Body of pancreas (tissue), 4 donors: ENCODE data around the gene SLC48A1. TPM values are rescaled to one million over a fixed set of nuclear protein-coding genes. Genes with fewer than 3 reads are reported as not detected.

Experiments used
- ATAC-seq: fragments of 150-250 bp; one replicate; pipeline ENCODE4 v1.9.1; 2016
- DNase-seq, 4 donors: peaks; one replicate each; pipeline ENCODE4 v3.0.0-alpha.2; 2019
- H3K27ac ChIP-seq, 4 donors: fragments of 200-600 bp; sonication (generic); 1 replicate in 3 of 4; 2 replicates in 1 of 4; pipeline versions ENCODE4 v1.5.1 to v1.6.1; 2016 to 2019; ENCODE audit warnings: mild to moderate bottlenecking in 1 of 4, mixed read lengths in 1 of 4, moderate library complexity in 1 of 4
- H3K27me3 ChIP-seq, 2 donors: fragments of 200-600 bp; sonication (generic); one replicate each; pipeline ENCODE4 v1.6.0; 2016; ENCODE audit warnings: mild to moderate bottlenecking in 1 of 2
- H3K36me3 ChIP-seq, 2 donors: fragments of 200-600 bp; sonication (generic); replicated peaks in 1 of 2; 2 replicates each; pipeline ENCODE4 v1.5.1; 2016; ENCODE audit warnings: low read depth in 2 of 2; ENCODE audit not compliant: insufficient read depth in 1 of 2
- H3K4me1 ChIP-seq: fragments of 200-600 bp; sonication (generic); one replicate; pipeline ENCODE4 v1.6.0; 2016
- H3K4me3 ChIP-seq, 2 donors: fragments of 200-600 bp; sonication (generic); 1 replicate in 1 of 2; 2 replicates in 1 of 2; pipeline ENCODE4 v1.5.1; 2016 to 2019
- H3K9me3 ChIP-seq, 3 donors: fragments of 200-600 bp; sonication (generic); 1 replicate in 2 of 3; 2 replicates in 1 of 3; pipeline ENCODE4 v1.5.1; 2016
- CTCF ChIP-seq, 7 experiments: fragments of 450-650 bp in 4 of 7; fragments of 200-600 bp in 3 of 7; sonication (generic) in 3 of 7; IDR thresholded peaks; one replicate each; pipeline ENCODE4 v1.5.1; 2016 to 2019; ENCODE audit warnings: antibody characterized with exemption in 7 of 7
- POLR2A ChIP-seq, 3 donors: fragments of 450-650 bp; IDR thresholded peaks; one replicate each; pipeline ENCODE4 v1.6.1; 2016; ENCODE audit warnings: antibody characterized with exemption in 3 of 3, mild to moderate bottlenecking in 2 of 3
- WGBS, 2 donors: methylation state at CpG; one replicate each; pipeline ENCODE4 v1.1.5; 2017; 5-methylcytosine and 5-hydroxymethylcytosine counted together
- intact Hi-C: fragments of 100-400 bp; cut with DNase I; formaldehyde crosslinking; loops from one replicate; pipeline ENCODE4 v1.15.1; 2023
- total RNA-seq, 2 donors: library from RNA; depleted of rRNA; stranded (reverse); fragments of >200 nt; gene quantifications; one replicate each; pipeline ENCODE4 v1.1.0, GENCODE V29; 2016

SLC48A1 gene
- total RNA-seq, 2 donors from 2014 or later: 12.7 to 22.1 TPM

- intact Hi-C loops: no loop called here
- ATAC-seq: no peak
- no peak for DNase-seq
These were observed 43.6 kb downstream of the SLC48A1 start for GRCh38 chr12:47816403-47817271.

GRCh38 chr12:47817272-47818006 lies 44.4 kb downstream of the SLC48A1 start:
- ATAC-seq (no peak), DNase-seq (no peak)
- intact Hi-C loops: no loop called here
- WGBS, 2 donors: 60 to 64% methylated on average over 5 to 7 of the region's 7 CpGs
- H3K4me3 ChIP-seq: no peak overlapping the region
- peak overlapping the region in 3 of 4 donors; percentile 94 to 95 (median 95) for H3K27ac ChIP-seq
- no peaks in the 10 kb centered on the region for H3K27me3 ChIP-seq
- no peak for TF ChIP-seq CTCF (IDR thresholded peaks at IDR 0.05)
- TF ChIP-seq POLR2A (IDR thresholded peaks at IDR 0.05): peak in 1 of 3 donors; percentile 13
- no peaks in the 10 kb centered on the region for H3K9me3 ChIP-seq
- H3K4me1 ChIP-seq: peaks cover 64% of the 10 kb centered on the region
- no peaks in the 10 kb centered on the region for H3K36me3 ChIP-seq

More at GRCh38 chr12:47816403-47817271, 43.6 kb downstream of the SLC48A1 start:
- no peaks in the 10 kb centered on the region for H3K36me3 ChIP-seq
- H3K9me3 ChIP-seq: no peaks in the 10 kb centered on the region
- TF ChIP-seq CTCF (IDR thresholded peaks at IDR 0.05): no peak
- no peak for TF ChIP-seq POLR2A (IDR thresholded peaks at IDR 0.05)
- no peaks in the 10 kb centered on the region for H3K27me3 ChIP-seq
- H3K4me1 ChIP-seq: peaks cover 70% of the 10 kb centered on the region
- H3K4me3 ChIP-seq: no peak overlapping the region
- 54 to 62% methylated on average over 5 to 12 of the region's 12 CpGs for WGBS, 2 donors
- peak overlapping the region in 3 of 4 donors; percentile 94 to 95 (median 95) for H3K27ac ChIP-seq

- TF ChIP-seq POLR2A (IDR thresholded peaks at IDR 0.05): no peak
- Histone ChIP-seq H3K27me3 (no peaks in the 10 kb centered on the region), H3K36me3 (no peaks in the 10 kb centered on the region), H3K9me3 (no peaks in the 10 kb centered on the region), H3K4me1 (peaks cover 59% of the 10 kb centered on the region), H3K4me3 (no peak overlapping the region), H3K27ac (peak overlapping the region in 3 of 4 donors; percentile 94 to 95 (median 95))
- no peak for DNase-seq
- no peak for ATAC-seq
- WGBS, 2 donors: 68 to 83% methylated on average over 1 to 3 of the region's 3 CpGs
- intact Hi-C loops: no loop called here
These were observed 45.0 kb downstream of the SLC48A1 start for GRCh38 chr12:47818007-47818376.

- Histone ChIP-seq H3K36me3 (no peaks in the 10 kb centered on the region), H3K4me1 (peaks cover 53% of the 10 kb centered on the region), H3K27ac (peak overlapping the region; percentile 81 to 95 (median 94)), H3K4me3 (peak overlapping the region; percentile 21 to 43), H3K27me3 (no peaks in the 10 kb centered on the region), H3K9me3 (no peaks in the 10 kb centered on the region)
- no peak for TF ChIP-seq CTCF (IDR thresholded peaks at IDR 0.05)
- no peak for TF ChIP-seq POLR2A (IDR thresholded peaks at IDR 0.05)
- peak in 3 of 4 donors; percentile 28 to 40 (median 32) for DNase-seq
- 67 to 68% methylated on average over 16 to 22 of the region's 23 CpGs for WGBS, 2 donors
- ATAC-seq: no peak
- intact Hi-C loops: no loop called here
These were observed 45.6 kb downstream of the SLC48A1 start for GRCh38 chr12:47818467-47819137.
